Dermis microvascular lymphatic vessel endothelial cell (primary cell): ENCODE results near the gene PXDN. TPM values are rescaled to one million over a fixed set of nuclear protein-coding genes. Genes with fewer than 3 reads are reported as not detected.
A peak's percentile ranks its signal among the peaks of the same experiment; 100 is the strongest.

ENCODE experiments used
- DNase-seq, 2 donors: peaks; one replicate each; pipeline versions ENCODE4 v3.0.0 to v3.0.0-alpha.2; 2010; ENCODE audit warnings: low read depth in 2 of 2
- total RNA-seq: library from RNA; depleted of rRNA; stranded (reverse); fragments of >200 nt; gene quantifications from 2 replicates; pipeline ENCODE4 v1.2.1, GENCODE V29; 2014

Gene PXDN
- total RNA-seq, 1 donor from 2014 or later, result 195 TPM

DNA sequence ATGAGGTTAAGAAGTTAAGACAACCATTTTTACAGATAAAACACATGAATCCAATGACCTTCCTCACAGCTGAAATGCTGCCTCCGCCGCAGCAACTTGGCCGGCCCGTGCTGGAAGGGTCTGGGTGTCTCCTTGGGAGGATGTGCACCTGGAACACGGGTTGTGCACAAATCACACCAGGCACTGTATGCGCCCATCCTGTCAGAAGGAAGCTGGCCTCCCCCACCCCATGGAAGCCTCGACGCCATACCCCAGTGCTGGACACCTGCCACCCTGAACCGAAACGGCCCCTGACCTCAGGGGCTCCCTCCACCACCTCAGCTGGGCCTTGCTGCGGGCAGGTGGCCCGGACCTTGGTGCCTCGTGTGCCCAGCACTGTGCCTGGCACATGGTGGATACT, 111.8 kb downstream of the PXDN start:
- no peak for DNase-seq

DNA sequence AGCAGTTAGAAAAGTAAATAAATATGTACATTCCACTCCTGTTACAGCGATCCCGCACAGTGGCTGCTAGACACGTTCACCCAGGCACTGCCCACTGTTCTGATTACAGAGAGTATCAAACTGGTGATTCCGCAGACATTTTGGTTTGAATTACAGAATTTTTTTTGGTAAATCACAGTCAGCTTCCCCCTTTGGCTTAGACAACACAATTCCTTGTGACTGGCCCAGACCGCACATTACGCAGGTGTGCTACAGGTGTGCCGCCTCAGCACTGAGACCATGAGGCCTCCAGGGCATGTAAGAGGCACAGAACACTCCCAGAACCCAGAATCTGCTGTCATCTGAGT, 112.3 kb downstream of the PXDN start:
- no peak for DNase-seq

DNA sequence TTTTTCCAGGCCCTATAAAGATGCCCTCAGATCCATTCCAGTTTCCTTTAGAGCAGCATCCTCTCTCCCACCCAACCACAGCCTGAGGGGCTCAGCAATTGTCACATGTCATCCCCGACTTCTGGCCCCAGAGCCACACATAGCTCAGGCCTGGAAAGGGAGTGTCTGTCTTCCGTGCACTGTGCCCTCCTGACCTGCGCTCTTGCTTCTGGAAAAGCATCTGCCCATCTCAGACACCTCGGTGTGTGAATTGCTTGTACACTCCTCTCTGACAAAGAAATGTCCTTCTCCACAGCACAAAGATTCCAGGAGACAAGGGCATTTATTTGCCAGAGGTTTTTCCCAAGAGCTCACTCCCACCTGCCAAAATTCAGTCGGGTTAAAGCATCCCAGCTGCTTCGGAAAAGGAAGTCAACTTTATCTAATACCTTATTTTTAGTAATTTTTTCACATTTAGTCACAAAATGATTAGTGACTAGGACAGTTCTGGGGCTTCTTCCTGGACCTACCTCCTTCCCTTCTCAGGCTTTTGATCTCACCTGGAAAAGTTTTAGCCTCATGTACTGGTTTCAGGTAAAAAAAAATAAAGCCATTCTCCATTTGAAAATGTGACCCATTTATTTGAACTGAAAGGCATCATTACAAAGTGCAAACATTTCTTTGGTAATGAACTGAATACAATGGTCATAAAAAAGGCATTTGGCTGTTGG, 112.9 kb downstream of the PXDN start:
- no peak for DNase-seq

DNA sequence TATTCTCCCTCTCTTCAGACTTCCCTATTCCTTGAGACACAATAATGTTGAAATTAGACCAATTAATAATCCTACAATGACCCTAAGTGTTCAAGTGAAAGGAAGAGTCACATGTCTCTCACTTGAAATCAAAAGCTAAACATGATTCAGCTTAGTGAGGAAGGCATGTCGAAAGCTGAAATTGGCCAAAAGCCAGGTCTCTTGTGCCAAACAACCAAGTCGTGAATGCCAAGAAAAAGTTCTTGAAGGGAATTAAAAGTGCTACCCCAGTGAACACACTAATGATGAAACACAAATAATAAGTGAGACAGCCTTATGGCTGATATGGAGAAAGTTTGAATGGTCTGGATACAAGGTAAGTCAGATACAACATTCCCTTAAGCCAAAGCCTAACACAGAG, 115.4 kb downstream of the PXDN start:
- DNase-seq, result peak in 1 of 2 donors; percentile 89

DNA sequence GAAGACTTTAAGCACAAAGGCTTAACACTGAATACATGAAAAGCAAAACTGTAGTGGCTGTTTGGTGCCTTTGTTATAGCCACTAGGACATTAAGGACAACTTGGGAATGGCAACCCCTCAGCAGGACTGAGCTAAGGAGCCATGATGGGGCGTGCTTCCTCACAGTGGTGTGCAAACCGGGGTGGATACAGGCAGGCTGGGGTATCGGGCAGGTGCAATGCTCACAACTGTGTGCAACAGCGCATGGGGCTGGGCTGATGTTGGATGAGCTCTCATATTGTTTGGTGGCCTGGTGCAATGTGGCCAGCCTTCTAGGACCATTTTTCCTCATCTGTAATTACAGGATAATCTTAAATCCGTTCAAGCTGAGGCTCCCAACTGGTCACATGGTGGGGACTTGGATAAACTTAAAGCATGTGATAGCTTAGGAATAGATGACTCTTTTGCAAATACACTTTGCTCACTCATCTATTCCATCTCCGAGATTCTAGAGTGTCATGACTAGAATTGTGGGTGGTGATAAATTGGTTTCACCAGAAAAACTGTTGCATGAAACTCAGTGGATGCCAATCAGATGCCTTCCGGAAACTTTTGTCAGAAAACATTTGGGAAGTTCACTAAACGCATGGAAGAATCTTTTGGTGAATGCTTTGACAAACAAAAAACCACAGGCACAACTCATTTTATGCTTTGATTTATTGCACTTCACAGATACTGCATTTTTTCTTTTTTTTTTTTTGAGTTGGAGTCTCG, 116.5 kb downstream of the PXDN start:
- DNase-seq, result no peak

DNA sequence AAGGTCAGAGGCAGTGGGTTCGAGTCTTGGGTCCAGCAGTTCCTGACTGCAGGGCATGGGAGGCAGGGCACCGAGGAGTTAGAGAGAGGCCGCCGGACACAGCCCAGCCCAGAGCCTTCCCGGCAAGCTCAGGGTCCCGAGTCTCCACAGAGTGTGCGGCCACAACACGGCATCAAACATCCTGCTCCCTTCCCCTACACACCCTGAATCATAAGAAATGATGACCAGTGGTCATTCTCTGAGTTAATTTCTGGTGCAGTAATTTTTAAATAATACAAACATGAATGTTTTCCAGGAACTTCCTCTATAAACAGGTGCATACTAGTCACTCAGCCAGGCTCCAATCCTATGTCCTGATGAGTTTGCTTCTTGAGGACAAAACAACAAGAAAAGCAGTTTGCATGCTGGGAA, 118.0 kb downstream of the PXDN start:
- DNase-seq, result peak in 1 of 2 donors; percentile 66

DNA sequence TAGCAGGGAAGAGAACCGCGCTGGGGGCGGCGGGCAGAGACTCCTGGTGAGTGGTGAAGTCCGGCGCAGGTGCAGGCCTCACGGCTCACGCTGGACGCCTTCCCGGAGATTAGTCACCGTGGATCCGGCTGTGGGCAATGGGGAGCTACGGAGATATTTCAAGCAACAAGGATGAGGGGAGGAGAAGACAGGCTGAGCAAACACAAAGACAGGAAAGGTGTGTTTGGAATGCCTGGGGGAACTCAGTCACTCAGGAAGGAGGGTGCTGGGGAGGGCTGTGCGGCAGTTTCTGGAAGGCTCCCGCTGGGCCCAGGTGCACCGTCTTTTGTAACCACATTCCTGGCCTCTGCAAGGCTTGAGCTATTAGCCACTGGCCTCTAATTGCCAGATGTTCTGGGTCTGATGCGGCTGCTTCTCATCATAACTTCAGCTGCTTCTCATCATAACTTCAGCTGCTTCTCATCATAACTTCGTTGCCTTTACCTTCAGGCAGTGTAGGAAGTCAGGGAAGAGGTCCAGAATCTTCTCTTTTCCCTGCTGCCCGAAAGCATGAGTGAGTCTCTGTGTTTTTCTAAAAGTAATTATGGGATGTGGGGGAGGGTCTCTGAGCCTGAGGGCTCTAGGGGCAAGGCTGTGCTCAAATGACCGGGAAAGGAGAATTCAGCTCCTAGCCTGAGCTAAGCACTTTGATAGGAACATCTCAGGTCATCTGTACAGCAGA, 118.9 kb downstream of the PXDN start:
- peak in 1 of 2 donors; percentile 94 for DNase-seq

DNA sequence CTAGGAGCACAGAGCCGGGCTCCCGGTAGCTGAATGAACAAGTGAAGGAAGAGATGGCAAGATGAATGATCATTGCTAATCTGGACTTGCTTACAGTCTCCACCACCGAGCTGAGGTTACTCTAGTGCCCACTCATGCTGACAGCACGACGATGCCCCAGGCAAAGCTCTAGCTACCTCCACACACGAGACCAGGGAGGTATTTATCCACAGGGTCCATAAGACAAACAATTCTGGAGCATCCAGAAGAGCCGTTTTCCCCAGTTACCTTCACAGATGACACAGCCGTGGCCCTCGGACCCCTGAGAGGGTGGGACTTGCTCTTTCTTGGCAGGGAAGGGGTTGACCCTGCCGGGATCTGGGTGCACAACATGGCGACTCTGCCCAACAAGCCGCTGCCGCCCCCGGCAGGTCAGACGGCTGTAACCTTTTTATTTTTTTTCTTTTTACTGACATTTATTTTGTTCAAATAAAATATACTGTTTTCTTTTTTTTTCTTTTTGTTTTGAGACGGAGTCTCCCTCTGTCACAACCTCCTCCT, 120.3 kb downstream of the PXDN start:
- no peak for DNase-seq

DNA sequence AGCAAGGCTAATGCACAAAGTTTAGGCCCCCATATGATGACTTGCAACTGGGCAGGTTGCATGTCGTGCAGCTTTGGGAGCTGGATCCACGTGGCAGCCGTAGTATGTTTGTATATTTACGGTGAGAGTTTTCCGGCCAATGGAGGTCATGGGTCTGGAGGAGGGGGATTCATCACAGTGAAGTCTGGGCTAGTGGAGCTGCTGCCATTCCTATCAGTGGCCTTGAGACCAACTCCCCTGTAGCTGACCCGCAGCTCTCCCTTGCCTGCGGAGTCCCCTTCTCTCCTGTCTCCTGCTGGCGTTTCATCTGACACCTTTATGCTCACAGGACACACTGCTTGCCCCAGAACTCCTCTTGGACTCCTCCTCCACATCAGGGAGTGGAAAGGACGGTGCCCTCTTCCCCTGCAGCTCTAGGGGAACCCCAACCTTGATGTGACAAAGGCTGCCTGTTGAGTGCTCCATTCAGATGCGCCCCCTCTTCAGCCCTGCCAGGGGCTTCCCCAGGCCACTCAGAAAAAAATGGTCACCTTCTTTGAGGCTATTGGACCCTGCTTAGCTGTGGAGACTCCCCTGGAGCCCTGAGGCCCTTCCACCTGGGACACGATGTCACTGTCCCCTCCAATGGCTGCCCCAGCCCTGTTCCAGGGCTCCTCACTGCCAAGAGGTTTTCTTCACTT, 121.7 kb downstream of the PXDN start:
- DNase-seq, result no peak

DNA sequence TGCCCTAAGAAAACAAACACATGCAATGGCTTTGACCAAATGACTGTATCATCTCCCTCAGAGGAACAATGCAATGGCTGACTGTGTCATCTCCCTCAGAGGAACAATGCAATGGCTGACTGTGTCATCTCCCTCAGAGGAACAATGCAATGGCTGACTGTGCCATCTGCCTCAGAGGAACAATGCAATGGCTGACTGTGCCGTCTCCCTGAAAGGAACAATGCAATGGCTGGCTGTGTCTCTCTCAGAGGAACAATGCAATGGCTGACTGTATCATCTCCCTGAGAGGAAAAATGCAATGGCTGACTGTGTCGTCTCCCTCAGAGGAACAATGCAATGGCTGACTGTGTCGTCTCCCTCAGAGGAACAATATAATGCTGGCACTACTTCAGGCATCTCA, 122.3 kb downstream of the PXDN start:
- DNase-seq, result peak in 1 of 2 donors; percentile 41

DNA sequence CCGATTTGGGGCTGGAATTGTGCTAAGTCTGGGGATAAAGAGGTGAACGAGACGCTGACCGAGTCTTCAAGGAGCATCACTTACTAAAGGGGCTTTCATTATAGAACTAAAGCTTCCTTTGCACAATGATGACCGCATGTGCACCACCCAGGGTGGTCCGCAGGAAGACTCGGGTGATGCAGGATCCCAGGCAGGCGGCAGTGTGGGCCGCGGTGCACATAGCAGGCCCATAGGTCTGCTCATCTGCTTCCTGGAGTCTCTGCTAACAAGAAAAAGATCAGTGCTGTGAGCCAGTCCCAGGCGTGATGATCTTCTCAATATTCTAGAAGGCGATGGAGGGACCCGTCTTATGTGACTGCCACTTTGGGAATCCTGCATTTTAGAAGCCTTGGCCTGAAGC, 122.8 kb downstream of the PXDN start:
- DNase-seq, result no peak

DNA sequence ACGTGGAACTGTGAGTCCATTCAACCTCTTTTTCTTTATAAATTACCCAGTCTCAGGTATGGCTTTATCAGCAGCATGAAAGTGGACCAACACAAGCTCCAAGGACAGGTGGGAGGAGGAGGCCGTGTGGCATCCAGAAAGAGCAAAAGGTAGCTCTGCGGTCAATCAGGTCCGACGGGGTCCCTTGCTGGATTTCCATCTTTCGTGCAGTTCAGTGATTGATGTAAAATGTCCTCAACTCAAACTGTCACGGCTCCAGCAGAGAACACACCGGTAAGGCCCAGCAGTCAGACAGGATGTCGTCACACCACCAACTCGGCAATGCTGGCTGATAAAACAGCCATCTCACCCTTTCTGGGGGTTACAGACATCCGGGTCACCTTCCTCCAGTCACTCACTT, 123.3 kb downstream of the PXDN start:
- DNase-seq, result no peak

DNA sequence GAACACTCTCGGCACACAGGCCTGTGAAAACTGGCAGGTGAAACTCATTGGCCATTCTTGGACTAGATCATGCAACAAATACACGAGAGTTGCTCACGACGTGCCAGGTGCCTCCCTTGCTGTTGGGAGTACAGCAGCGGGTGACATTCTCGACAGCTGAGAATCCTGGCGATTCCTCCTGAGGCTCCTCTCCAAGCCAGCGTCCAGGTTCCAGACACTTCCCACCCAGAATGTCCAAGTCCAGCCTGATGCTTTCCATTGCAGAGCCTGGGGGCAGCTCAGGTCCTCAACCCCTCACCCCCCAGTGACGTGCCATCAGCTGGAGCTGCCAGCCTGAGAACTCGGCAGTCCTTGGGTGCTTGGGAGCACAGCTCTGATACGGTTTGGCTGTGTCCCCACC, 124.2 kb downstream of the PXDN start:
- DNase-seq, result no peak

DNA sequence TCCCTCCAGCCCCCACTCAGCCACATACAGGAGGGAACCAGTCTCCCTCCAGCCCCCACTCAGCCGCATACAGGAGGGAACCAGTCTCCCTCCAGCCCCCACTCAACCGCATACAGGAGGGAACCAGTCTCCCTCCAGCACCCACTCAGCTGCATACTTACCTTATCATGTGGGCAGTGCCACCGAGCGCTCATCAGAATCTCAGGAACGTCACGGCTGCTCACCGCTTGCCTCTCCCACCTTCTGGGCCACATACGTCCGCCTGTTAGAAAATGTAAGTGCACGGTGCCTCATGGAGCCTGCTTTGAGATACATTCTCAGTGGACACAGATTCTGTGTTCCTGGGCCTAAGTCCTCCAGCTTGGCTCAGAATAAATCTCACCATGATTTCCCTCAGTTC, 124.8 kb downstream of the PXDN start:
- DNase-seq, result no peak

DNA sequence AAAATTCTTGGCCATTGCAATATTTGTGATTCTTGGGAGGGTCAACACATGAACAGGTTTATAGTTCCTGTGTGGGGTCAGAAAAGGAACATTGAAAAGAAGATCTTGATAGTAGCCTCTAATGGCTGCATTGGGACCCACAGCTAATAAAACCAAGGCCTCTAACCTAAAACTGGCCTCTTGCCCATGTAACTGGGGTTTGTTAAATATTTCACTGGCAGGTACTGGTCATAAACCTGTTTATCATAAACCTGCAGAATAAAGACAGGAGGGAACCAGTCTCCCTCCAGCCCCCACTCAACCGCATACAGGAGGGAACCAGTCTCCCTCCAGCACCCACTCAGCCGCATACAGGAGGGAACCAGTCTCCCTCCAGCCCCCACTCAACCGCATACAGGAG, 125.3 kb downstream of the PXDN start:
- no peak for DNase-seq

DNA sequence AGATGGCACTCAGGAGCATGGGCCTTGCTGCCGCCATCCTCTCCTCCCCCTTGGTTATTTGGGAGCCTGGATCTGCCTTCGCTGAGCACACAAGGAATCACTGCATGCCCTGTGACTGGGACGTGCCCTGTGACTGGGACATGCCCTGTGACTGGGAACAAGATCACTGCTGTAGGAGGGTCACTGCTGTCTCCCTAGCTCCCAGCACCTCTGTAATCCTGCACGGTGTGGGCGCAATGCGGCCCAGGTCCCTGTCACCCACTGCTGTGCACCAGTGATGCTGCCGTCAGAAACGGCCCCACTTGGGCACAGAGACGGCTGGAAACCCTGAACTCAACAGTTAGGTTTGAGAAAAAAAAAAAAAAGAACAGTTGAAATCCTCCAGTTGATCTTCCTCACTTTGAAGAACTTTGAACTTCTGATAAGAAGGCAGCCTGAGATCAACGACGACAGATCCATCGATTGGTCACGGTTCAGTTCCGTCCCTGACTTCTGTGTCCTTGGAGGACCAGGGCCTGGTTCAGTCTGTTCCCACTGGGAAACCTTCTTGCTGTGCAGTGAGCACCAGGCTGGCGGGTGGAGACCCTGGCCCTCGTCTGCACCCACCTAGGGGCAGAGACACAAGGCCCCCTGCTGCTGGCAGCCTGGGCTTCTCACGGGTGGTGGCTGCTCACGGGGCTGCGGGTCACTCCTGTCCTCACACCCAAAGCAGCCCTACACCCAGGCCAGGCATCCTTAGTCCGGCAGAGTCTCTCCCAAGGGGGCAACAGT, 125.9 kb downstream of the PXDN start:
- DNase-seq, result no peak

DNA sequence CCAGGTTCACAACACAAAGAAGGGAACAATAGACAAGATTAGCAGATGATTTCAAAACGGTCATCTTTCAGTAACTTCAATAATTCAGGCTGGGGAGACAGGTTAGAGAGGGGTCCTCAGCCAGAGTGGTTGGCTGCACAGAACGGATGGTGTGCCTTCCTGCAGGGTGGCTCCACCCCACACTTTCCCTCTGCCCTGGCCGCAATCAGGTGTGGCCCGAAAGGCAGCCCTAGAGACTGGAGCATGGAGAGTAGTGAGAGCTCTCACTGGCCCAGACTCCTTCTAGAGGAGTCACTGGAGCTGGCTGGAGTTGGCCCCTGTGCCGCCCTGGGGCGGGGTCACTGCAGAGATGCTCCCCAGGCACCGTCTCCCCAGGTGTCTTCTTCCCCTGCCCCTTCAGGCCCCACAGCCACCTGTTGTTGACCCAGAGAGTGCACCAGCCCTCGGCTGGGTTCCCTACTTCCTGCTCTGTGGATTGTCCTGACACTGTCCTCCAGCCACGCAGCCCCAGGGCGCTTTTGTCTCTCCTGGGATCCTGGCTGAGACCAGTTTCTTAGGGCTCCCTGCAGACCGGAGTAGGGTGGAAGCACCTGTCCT, 126.8 kb downstream of the PXDN start:
- DNase-seq, result no peak

DNA sequence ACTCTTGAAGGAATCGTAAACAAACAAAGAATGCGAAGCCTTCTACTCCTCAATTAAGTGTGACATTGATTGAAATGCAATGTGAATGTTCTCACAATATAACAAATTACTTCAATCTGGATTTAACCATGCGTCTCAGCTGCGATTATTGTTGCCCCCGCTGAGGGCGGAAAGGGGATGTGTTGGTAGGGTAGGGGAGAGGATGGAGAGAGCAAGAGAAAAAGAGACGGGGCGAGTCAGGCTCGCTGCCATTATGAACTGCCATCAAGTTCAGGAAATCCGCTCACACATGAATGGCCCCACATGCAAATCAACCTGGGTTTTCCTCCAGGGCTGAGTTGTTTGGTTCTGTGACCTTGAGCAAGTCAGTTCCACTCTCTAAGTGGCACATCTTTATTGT, 129.8 kb downstream of the PXDN start:
- no peak for DNase-seq

DNA sequence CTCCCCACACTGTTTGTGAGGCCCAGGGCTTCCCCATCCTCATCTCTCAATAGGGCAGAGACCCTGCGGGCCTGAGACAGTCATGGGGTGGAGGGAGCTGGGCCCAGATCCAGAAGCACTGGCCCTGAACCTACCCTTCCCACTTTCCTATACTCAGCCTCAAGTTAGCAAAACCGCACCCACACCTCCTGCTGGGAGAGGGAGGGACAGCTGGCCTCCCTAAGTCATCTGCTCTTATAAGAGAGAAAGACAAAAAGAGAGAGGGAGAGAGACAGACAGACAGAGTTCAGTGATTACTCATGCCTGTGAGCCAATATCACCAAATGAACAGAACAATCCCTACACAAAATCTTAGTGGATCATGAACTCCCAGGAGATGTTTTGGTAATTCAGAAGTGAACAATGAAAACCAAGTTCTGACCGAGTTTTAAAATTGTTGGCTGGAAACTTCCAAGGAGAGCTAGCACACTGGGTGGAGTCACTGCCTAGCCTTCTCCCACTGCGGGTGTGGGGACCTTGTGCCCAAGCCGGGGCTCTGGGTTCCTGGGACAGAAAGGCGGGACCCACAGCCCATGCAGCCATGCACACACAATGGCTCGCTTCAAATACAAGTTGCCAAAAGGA, 130.5 kb downstream of the PXDN start:
- no peak for DNase-seq

DNA sequence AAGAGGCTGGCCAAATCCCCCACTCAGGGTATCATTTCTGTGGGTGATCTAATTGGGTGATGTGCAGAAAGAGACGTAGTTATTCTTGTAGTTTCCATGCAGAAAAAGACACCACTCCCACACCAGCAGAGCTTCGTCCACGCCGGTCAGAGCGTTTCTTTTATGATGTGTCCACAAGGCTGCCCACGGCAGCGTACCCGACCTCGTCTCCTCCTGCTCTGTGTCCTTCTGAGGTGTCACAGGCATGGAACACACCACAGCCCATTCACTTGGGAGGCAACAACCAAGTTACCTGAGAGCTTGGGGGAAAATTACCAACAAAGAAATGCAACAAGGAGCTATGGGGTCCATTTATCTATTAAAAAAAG, 131.3 kb downstream of the PXDN start:
- DNase-seq, result no peak
